KMS-11 (cell line): ENCODE data around the gene MAD2L1BP.

Experiments used
- H2AFZ ChIP-seq: fragments of 200-600 bp; sonication (generic); 2 replicates; pipeline ENCODE4 v1.6.1; 2016; ENCODE audit warnings: antibody characterized with exemption, mixed run types, low read depth
- H3K27ac ChIP-seq: fragments of 200-600 bp; sonication (generic); 2 replicates; pipeline ENCODE4 v1.6.1; 2016; ENCODE audit warnings: mild to moderate bottlenecking, mixed run types
- H3K27me3 ChIP-seq: fragments of 200-600 bp; sonication (generic); 2 replicates; pipeline ENCODE4 v1.6.1; 2017; ENCODE audit warnings: mild to moderate bottlenecking, low read depth, mixed run types, moderate library complexity; ENCODE audit not compliant: insufficient read depth
- H3K36me3 ChIP-seq: fragments of 200-600 bp; sonication (generic); 2 replicates; pipeline ENCODE4 v1.6.1; 2017; ENCODE audit warnings: mild to moderate bottlenecking, mixed run types; ENCODE audit not compliant: insufficient read depth
- H3K4me1 ChIP-seq: fragments of 200-600 bp; sonication (generic); 2 replicates; pipeline ENCODE4 v1.6.1; 2016; ENCODE audit warnings: mild to moderate bottlenecking, low read depth, mixed run types; ENCODE audit not compliant: poor library complexity, severe bottlenecking
- H3K4me2 ChIP-seq: fragments of 200-600 bp; sonication (generic); 2 replicates; pipeline ENCODE4 v1.7.0; 2016; ENCODE audit warnings: mild to moderate bottlenecking, mixed run types
- H3K4me3 ChIP-seq: fragments of 200-600 bp; sonication (generic); IDR thresholded peaks from 2 replicates; pipeline ENCODE4 v1.6.1; 2017; ENCODE audit warnings: low read depth, low read length, mixed read lengths; ENCODE audit not compliant: insufficient read depth
- H3K79me2 ChIP-seq: fragments of 200-600 bp; sonication (generic); 2 replicates; pipeline ENCODE4 v1.6.1; 2016; ENCODE audit warnings: low read depth, mixed run types; ENCODE audit not compliant: insufficient read depth
- H3K9ac ChIP-seq: fragments of 200-600 bp; sonication (generic); 2 replicates; pipeline ENCODE4 v1.6.1; 2016; ENCODE audit warnings: mild to moderate bottlenecking, mixed run types
- H4K20me1 ChIP-seq: fragments of 200-600 bp; sonication (generic); 2 replicates; pipeline ENCODE4 v1.6.1; 2016; ENCODE audit warnings: mild to moderate bottlenecking, mixed run types; ENCODE audit not compliant: insufficient read depth
- CTCF ChIP-seq: fragments of 200-600 bp; sonication (generic); conservative IDR thresholded peaks from 2 replicates; pipeline ENCODE4 v1.6.1; 2017; ENCODE audit warnings: low read depth, mild to moderate bottlenecking, antibody characterized with exemption, low read length, moderate library complexity, mixed read lengths

The MAD2L1BP gene

GRCh38 chr6:43634702-43635303, 837 bp upstream of the MAD2L1BP start:
- peak overlapping the region; percentile 75; the same call in 1 of the 2 replicates for H3K9ac ChIP-seq
- H3K4me1 ChIP-seq = peaks cover 44% of the 10 kb centered on the region
- H3K4me2 ChIP-seq = peak overlapping the region; percentile 92
- peak overlapping the region; percentile 96; the same call in 1 of the 2 replicates for H2AFZ ChIP-seq
- no peak overlapping the region for H3K4me3 ChIP-seq
- H4K20me1 ChIP-seq = no peaks in the 10 kb centered on the region
- H3K36me3 ChIP-seq = peaks cover 9% of the 10 kb centered on the region; the same call in 1 of the 2 replicates
- peaks cover 34% of the 10 kb centered on the region for H3K79me2 ChIP-seq
- H3K27ac ChIP-seq = peak overlapping the region; percentile 50; the same call in 1 of the 2 replicates
- no peaks in the 10 kb centered on the region for H3K27me3 ChIP-seq
- no peak for TF ChIP-seq CTCF

- H4K20me1 ChIP-seq = no peaks in the 10 kb centered on the region
- H3K79me2 ChIP-seq = peaks cover 35% of the 10 kb centered on the region
- H3K4me3 ChIP-seq = no peak overlapping the region
- peak overlapping the region; percentile 96; the same call in 1 of the 2 replicates for H2AFZ ChIP-seq
- peaks cover 12% of the 10 kb centered on the region; the same call in 1 of the 2 replicates for H3K36me3 ChIP-seq
- peaks cover 33% of the 10 kb centered on the region for H3K4me1 ChIP-seq
- H3K27me3 ChIP-seq = no peaks in the 10 kb centered on the region
- H3K4me2 ChIP-seq = peak overlapping the region; percentile 92
- peak overlapping the region; percentile 50; the same call in 1 of the 2 replicates for H3K27ac ChIP-seq
- no peak for TF ChIP-seq CTCF
- H3K9ac ChIP-seq = peak overlapping the region; percentile 75; the same call in 1 of the 2 replicates
Observed at GRCh38 chr6:43636308-43636659, 644 bp downstream of the MAD2L1BP start.

GRCh38 chr6:43639984-43640800, 4.6 kb downstream of the MAD2L1BP start:
- Histone ChIP-seq H2AFZ (no peak overlapping the region), H3K9ac (no peak overlapping the region), H3K4me2 (no peak overlapping the region), H3K36me3 (peaks cover 12% of the 10 kb centered on the region; the same call in 1 of the 2 replicates), H3K27me3 (no peaks in the 10 kb centered on the region), H3K4me3 (no peak overlapping the region), H3K27ac (no peak overlapping the region), H3K4me1 (peaks cover 25% of the 10 kb centered on the region), H3K79me2 (peaks cover 35% of the 10 kb centered on the region), H4K20me1 (no peaks in the 10 kb centered on the region)
- no peak for TF ChIP-seq CTCF

- Histone ChIP-seq H4K20me1 (no peaks in the 10 kb centered on the region), H3K79me2 (no peaks in the 10 kb centered on the region; the same call in 1 of the 2 replicates), H3K36me3 (peaks cover under 1% of the 10 kb centered on the region; the same call in 1 of the 2 replicates), H3K4me2 (no peak within 1 kb of the TSS), H3K27ac (no peak within 1 kb of the TSS), H3K9ac (no peak within 1 kb of the TSS), H3K4me3 (no peak within 1 kb of the TSS), H3K27me3 (no peaks in the 10 kb centered on the region), H3K4me1 (no peaks in the 10 kb centered on the region), H2AFZ (no peak within 1 kb of the TSS)
- TF ChIP-seq CTCF = no peak
Observed at GRCh38 chr6:43644940-43645612, 9.4 kb downstream of the MAD2L1BP start, which contains the start of gene RSPH9. TSS of gene RSPH9 (plus strand) at chr6:43645036. CDS start at chr6:43645099, 63 bp downstream.
